ENCODE data around the gene LY86.

- TF ChIP-seq FOXP1 (IDR thresholded peaks at IDR 0.05) (no peak), FOXP1 (CRISPR knock-in tag; IDR thresholded peaks at IDR 0.05) (no peak), RAD21 (CRISPR knock-in tag; IDR thresholded peaks at IDR 0.05) (no peak), ZNF839 (CRISPR knock-in tag; IDR thresholded peaks at IDR 0.05; ENCODE audit: borderline replicate concordance) (no peak), MED8 (CRISPR knock-in tag; IDR thresholded peaks at IDR 0.05; ENCODE audit: insufficient replicate concordance) (no peak)
- TF ChIP-seq, protein P1, sequence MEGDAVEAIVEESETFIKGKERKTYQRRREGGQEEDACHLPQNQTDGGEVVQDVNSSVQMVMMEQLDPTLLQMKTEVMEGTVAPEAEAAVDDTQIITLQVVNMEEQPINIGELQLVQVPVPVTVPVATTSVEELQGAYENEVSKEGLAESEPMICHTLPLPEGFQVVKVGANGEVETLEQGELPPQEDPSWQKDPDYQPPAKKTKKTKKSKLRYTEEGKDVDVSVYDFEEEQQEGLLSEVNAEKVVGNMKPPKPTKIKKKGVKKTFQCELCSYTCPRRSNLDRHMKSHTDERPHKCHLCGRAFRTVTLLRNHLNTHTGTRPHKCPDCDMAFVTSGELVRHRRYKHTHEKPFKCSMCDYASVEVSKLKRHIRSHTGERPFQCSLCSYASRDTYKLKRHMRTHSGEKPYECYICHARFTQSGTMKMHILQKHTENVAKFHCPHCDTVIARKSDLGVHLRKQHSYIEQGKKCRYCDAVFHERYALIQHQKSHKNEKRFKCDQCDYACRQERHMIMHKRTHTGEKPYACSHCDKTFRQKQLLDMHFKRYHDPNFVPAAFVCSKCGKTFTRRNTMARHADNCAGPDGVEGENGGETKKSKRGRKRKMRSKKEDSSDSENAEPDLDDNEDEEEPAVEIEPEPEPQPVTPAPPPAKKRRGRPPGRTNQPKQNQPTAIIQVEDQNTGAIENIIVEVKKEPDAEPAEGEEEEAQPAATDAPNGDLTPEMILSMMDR (CRISPR knock-in tag; IDR thresholded peaks at IDR 0.05), result no peak
Observed at GRCh38 chr6:6587696-6588063, 840 bp upstream of the LY86 start.
